Measurements from ENCODE around the gene CASP10.

CASP10 gene

DNA sequence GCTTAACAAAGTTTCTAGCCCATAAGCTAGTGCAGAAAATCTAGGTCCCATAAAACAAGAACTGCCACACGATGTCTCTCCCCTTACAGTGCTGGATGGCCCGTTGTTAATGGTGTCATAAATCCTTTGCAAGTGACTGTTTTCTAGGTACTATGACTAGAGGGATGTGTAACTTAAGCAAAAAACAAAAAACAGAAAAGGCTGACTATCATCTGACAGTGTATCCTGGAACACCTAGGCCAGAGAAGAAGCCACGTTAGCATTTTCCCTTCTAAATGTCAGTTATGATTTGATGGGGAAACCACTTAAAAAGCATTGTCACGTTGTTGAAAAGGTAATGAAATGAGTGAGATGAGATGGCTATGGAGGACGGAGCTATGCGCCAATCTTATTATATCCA lies 79.8 kb downstream of the CASP10 start:
- no peak for DNase-seq

DNA sequence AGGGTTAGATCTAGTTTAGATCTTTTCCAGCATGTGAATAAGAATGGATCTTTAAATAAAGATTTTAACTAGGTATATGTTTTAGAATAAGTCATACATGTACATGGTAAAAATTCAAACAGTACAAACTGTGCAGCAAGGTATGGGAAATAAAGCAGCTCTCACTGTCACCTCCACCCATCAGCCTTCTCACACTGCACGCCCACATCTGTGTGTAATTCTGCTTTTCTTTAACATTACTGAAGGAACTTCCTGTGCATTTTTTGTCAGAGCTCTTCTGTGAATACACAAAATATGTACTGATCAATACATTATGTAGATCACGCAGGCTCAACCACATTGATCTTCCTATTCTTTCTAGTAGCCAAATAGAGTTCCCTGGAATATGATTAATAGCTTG lies 80.8 kb downstream of the CASP10 start:
- no peak for DNase-seq

DNA sequence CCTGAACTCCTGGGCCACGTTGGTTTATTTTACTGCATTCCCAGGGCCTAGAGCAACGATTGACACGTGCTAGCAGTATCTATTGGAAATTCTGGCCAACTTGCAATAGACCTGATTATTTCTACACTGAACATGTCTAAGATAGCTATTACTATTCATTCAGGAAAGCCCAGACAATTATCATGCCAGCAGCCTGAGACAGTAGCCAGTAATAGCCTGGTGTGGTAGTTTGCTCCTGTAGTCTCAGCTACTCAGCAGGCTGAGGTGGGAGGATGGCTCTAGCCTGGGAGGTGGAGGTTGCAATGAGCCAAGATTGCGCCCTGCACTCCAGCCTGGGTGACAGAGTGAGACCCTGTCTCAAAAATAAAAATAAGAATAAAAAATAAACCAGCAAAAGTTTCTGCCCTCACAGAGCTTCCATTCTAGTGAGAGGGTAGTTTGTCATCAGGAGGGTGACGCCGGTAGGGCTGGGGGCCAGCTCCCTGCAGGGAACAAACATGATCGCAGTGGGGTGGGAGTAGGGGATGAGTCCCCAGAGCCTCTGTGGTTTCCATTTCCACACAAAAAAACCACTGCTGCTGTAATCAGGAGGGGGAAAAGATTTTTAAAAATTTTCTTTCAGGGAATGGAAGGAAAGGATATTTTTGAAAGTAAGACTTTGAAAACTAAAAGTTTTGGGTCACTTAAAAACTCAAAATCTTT lies 81.7 kb downstream of the CASP10 start:
- no peak for DNase-seq

DNA sequence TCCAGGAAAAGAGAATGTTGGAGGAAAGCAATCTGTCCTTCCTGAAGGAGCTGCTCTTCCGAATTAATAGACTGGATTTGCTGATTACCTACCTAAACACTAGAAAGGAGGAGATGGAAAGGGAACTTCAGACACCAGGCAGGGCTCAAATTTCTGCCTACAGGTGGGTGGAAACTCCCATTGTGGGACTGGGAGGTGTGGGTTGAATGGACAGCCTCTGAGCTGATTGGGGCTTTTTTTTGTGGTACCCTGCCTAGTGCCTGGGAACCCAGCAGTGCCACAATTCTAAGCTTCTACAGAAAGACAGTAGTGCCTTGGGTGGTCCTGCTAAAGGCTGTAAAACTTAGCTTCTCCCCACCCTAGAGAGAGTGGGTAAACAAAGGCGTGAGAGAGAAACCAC lies 83.7 kb downstream of the CASP10 start:
- DNase-seq: no peak

DNA sequence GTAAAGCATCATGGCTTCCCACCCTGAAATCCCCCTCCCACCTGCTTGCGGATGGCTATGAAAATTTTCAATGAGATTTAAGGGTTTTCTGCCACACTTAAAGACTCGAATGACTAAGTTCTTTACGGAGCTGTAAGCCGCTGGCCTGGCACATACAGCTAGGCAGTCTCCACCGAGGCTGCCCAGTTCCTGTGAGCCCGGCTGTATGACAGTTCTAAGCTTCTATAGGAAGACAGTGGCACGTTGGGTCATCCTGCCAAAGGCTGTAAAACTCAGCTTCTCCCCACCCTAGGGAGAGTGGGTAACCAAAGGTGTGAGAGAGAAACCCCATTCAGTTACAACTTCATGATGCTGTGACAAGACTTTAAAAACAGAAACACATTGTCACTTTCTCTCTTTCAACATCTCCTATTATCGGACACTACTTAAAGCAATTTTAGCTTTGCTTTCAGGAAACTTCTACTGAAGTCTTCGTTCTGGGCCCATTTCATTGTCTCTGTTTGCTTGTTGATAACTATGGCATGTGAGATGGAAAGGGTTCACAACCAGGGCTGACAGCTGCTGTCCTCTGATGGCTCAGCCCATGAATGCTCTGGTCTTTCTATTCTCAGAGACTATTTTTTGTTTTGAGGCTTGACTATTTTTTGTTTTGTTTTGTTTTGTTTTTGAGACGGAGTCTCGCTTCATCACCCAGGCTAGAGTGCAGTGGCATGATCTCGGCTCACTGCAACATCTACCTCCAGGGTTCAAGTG lies 84.5 kb downstream of the CASP10 start:
- DNase-seq: no peak

DNA sequence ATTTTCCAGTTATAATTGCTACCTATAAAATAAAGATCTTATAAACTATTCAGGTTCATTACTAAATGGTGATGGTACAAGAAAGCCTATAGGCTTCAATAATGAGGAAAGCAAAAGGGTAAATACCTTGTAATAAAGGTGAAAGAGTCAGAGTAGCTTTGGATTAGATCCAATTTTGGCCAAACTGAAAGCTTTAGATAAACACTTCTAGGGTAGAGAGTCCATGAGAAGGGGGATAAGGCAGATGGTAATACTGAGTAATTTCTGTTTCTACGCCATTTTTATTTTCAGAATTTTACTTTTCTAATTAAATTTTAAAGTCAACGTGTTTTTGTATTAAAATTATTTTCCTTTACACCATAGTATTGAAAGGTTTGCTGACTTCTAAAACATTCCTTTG lies 86.8 kb downstream of the CASP10 start:
- DNase-seq: no peak

DNA sequence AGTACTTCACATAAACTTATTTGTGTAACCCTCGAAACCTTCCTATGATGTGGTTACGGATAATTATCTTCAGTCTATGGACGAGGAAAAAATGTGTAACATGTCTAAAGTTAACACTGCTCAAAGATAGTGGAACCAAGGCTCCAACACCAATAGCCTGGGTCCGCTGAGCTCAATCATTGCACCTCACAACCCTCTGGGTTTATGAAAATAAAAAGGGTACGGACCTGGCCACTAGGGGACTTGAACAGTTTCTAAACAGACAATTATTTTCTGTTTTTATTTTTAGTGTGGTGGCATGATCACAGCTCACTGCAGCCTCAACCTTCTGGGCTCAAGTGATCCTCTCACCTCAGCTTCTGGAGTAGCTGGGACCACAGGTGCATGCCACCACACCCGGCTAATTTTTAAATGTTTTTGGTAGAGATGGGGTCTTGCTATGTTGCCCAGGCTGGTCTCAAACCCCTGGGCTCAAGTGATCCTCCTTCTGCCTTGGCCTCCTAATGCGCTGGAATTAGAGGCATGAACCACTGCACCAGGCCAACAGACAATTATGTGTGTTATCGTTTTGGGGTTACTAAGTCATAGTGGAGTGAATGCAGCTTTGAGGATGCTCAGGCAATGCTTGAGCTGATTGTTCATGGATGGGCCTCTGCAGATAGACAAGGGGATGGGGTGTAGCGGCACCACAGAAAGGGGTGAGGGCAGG lies 87.5 kb downstream of the CASP10 start:
- no peak for DNase-seq

DNA sequence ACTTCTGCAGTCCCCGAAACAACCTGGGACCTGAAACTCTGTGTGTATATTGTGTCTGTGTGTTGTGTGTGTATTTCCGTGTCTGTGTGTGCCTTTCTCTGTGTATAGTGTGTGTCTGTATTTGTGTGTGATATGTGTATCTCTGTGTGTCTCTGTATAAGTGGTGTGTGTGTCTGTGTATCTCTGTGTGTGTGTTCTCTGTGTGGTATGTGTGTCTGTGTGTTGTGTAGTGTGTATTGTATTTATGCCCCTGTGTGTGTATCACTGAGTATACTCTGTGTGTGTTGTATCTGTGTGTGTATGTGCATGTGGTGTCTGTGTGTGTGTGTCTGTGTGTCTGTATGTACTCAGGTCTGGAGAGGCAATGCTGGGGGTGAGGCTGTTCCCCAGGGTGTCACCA lies 89.0 kb downstream of the CASP10 start:
- DNase-seq: no peak

DNA sequence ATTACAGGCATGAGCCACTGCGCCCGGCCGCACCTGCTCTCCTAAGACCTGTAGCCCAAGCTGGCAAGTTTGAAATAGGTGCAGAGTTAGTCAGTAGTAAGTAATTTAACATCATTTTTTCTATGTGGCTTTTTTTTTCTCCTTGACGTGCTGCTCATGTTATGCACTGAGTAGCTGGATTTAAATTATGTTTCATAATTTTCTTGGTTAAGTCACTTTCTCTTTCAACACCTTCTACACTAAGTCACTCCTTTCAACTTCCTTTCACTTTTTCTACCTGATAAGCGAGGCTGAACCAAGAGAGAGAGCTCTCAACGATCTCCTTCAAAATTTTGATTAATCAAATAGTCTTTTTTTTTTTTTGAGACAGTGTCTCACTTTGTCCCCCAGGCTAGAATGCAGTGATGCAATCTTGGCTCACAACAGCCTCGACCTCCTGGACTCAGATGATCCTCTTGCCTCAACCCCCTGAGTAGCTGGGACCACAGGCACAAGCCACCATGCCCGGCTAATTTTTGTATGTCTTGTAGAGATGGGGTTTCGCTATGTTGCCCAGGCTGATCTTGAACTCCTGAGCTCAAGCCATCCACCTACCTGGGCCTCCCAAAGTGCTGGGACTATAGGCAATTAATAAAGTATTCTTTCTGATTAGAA lies 90.5 kb downstream of the CASP10 start:
- DNase-seq: no peak

DNA sequence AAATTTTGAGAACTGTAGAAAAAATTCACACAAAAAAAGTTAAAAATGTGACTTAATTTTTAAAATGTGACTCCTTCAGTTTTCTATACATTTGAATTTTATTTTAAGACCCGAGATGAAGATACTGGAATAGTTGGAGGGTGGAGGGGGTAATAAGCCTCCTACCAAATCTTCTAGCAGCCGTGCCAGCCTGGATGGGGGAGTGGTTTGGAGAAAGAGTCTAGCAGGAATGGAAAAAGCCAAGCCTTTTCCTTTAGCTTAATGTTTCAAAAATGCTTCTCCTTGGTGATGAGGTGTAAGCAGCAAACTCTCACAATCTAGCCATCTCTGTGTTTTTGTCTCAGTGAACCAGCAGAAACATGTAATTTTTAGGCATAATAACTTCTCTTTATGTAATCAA lies 92.1 kb downstream of the CASP10 start:
- DNase-seq: no peak

DNA sequence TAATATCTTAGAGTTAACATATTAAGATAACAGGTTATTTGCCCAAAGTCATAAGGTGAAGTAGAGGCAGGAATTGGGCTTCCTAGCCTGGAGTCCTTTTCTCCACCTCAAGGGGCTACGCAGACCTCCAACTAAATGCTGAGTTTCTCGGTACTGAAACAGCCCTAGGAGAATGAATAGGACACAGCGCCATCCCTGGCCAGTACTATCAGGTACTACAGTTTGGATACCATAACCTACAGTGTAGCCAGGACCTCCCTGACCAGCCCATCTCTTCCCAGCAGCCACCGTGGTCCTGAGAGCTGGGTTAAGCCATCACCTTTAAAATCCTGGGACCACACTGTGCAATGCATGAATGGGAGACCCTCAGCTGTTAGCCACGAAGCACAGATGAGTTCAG lies 93.0 kb downstream of the CASP10 start:
- DNase-seq: no peak

DNA sequence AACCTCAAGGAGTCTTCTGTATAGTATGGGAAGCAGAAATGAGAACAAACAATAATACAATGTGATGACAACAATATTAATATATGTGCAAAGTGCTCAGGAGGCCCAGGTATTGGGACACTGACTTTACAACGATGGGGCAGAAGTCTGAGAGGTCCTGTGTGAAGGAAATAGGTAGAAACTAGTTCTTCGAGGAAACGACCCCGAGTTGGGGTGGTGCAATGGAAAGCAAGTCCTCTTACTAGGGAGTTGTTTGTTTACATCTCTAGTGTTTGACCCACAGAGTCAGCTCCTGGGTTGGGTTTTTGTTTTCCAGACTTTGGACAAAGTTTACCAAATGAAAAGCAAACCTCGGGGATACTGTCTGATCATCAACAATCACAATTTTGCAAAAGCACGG lies 93.6 kb downstream of the CASP10 start:
- DNase-seq: no peak

All from amniotic stem cell (primary cell).